Measurements from ENCODE around the gene SPTLC2.
A peak's percentile ranks its signal among the peaks of the same experiment; 100 is the strongest.
"Not testable (repeated sequence)": the region's sequence is repeated elsewhere in the genome, so short reads cannot be mapped to it uniquely, and the experiment has no call there.

SPTLC2 gene

GRCh38 chr14:77616454-77617229, at the start of gene SPTLC2:
Gene SPTLC2, minus strand, starts transcription at chr14:77616637. Its CDS starts 58 bp downstream, at chr14:77616579.
- DNase-seq (ENCODE audit: extremely low spot score): peak; percentile 98
- ChIA-PET CTCF (interaction anchor here (1.3 to 1.9 kb wide), 2 partner anchors 9 to 21 kb away, joined by 3 to 8 read pairs; no protein-coding TSS in a partner anchor), POLR2A (no interaction called here)
- TF ChIP-seq, protein P1, sequence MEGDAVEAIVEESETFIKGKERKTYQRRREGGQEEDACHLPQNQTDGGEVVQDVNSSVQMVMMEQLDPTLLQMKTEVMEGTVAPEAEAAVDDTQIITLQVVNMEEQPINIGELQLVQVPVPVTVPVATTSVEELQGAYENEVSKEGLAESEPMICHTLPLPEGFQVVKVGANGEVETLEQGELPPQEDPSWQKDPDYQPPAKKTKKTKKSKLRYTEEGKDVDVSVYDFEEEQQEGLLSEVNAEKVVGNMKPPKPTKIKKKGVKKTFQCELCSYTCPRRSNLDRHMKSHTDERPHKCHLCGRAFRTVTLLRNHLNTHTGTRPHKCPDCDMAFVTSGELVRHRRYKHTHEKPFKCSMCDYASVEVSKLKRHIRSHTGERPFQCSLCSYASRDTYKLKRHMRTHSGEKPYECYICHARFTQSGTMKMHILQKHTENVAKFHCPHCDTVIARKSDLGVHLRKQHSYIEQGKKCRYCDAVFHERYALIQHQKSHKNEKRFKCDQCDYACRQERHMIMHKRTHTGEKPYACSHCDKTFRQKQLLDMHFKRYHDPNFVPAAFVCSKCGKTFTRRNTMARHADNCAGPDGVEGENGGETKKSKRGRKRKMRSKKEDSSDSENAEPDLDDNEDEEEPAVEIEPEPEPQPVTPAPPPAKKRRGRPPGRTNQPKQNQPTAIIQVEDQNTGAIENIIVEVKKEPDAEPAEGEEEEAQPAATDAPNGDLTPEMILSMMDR (IDR thresholded peaks at IDR 0.05; ENCODE audit: control extremely low read depth, extremely low read depth, low read depth, missing control alignments): peak; percentile 26

GRCh38 chr14:77663293-77663692, 46.9 kb upstream of the SPTLC2 start:
- CTCF ChIA-PET: interaction anchor here (1.0 kb wide), 2 partner anchors 8 to 9 kb away, joined by 3 to 4 read pairs; no protein-coding TSS in a partner anchor
- POLR2A ChIA-PET: no interaction called here
- TF ChIP-seq, protein P1 (IDR thresholded peaks at IDR 0.05; ENCODE audit: control extremely low read depth, extremely low read depth, low read depth, missing control alignments): no peak
- DNase-seq (ENCODE audit: extremely low spot score): no peak

GRCh38 chr14:77661562-77661961, 45.1 kb upstream of the SPTLC2 start:
- CTCF ChIA-PET; DNase-seq (ENCODE audit: extremely low spot score); POLR2A ChIA-PET: not testable (repeated sequence)

DNA sequence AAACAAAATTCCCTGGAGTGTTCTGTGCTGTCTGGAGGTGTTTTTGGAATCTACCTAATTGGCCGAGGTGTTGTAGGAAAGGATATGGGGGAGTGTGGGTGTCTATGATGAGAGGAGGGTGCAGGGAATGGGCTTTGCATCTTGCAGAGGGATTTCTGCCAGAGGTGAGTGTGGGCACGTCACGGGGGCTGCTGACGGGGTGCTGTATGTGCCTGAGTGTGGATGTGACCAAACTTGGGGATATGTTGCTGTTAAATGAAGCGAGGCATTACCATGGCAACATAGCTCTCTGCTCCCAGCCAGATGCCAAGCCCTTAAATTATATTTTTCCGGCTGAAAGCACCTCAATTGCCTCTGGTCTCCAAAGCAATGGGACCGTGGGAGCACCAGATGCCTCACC, 44.3 kb upstream of the SPTLC2 start:
- no peak for DNase-seq (ENCODE audit: extremely low spot score)
- TF ChIP-seq, protein P1 (IDR thresholded peaks at IDR 0.05; ENCODE audit: control extremely low read depth, extremely low read depth, low read depth, missing control alignments): no peak
- POLR2A ChIA-PET: no interaction called here
- CTCF ChIA-PET: interaction anchor here (1.0 kb wide), 1 partner anchor 18 kb away, joined by 3 read pairs; no protein-coding TSS in a partner anchor

- DNase-seq (ENCODE audit: extremely low spot score): no peak
- CTCF ChIA-PET: interaction anchor here (1.0 kb wide), 1 partner anchor 19 kb away, joined by 3 read pairs; no protein-coding TSS in a partner anchor
- TF ChIP-seq, protein P1 (IDR thresholded peaks at IDR 0.05; ENCODE audit: control extremely low read depth, extremely low read depth, low read depth, missing control alignments): no peak
- POLR2A ChIA-PET: no interaction called here
Observed at GRCh38 chr14:77659831-77660230, 43.4 kb upstream of the SPTLC2 start.

DNA sequence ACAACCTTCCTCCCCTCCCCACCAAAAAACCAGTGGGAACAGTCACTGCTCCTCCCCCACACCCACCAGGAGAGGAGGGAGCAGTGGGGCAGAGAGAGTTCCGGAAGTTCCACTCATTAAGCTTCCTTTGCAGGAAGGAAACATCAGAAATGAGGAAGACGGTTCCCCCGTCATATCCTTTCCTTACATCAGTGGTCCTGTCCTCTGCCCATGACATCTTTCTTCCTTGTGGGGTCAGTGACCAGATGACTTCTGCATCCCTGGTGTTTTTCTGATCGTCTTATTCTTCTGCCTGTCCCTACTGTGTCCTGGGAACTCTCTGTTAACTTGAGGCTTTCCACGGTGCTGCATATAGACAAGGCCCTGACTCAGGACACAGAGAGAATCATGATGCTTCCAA, 40.8 kb upstream of the SPTLC2 start:
- no peak for DNase-seq (ENCODE audit: extremely low spot score)
- POLR2A ChIA-PET: no interaction called here
- CTCF ChIA-PET: no interaction called here
- TF ChIP-seq, protein P1 (IDR thresholded peaks at IDR 0.05; ENCODE audit: control extremely low read depth, extremely low read depth, low read depth, missing control alignments): no peak

DNA sequence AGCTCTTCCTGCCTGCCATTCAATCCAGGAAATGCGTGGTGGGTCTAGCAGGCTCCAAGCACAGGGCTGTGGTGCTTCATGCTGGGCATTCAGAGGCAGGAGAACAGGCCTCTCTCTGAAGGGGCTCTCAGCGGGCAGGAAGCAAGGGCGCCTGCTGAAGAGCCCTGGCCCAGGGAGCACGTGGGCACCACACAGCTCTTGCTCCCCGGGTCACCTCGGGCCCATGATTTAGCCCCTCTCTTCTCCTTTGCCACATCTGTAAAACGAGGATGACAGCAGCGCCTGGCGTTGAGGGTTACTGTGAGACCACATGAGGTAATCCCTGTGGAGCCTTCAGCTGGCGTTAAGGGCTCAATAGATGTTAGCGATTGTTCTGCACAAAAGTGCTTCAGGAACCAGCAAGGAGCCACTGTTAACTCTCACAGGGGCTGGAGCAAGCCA, 37.6 kb upstream of the SPTLC2 start:
- CTCF ChIA-PET: interaction anchor here (1.0 to 3.1 kb wide), 6 partner anchors 9 to 912 kb away, joined by 3 to 15 read pairs (median 6); no protein-coding TSS in a partner anchor
- POLR2A ChIA-PET: no interaction called here
- no peak for DNase-seq (ENCODE audit: extremely low spot score)
- TF ChIP-seq, protein P1 (IDR thresholded peaks at IDR 0.05; ENCODE audit: control extremely low read depth, extremely low read depth, low read depth, missing control alignments): no peak
